T47D (cell line): ENCODE results near the gene NIPAL3.
A peak's percentile ranks its signal among the peaks of the same experiment; 100 is the strongest.
"Not testable (repeated sequence)": the region's sequence is repeated elsewhere in the genome, so short reads cannot be mapped to it uniquely, and the experiment has no call there.

Source experiments
- DNase-seq, 2 experiments: peaks; one replicate each; pipeline versions ENCODE4 v3.0.0 to v3.0.0-alpha.2; 2011 to 2012; ENCODE audit warnings: low read depth in 1 of 2, low spot score in 1 of 2
- JUND ChIP-seq: IDR thresholded peaks from 2 replicates; pipeline ENCODE4 v1.6.1; 2012; ENCODE audit warnings: low read depth
- in situ Hi-C: cut with HindIII; loops from 2 replicates; pipeline ENCODE4 v1.10.0; 2016; ENCODE audit warnings: low sequenced_read_pairs, low pct_unique_long_range_greater_than_20kb

Gene NIPAL3

DNA sequence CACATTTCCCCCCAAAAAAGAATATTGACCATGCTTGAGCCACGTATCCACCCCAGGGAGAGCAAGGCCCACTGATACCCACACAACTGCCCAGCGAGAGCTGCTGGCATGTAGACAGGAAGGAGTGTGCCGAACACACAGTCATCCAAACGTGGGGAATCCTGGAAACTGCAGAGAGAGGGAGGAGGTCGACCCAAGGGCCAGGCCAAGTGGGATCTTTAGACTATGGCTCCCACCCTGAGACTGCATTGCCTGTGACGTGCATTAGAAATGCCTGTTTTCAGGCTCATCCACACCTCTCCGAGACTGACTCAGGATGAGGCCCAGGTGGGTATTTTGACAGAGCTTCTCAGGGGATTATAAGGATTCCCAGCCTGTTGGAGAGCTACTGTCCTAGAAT lies 25.9 kb downstream of the NIPAL3 start:
- in situ Hi-C loops, result no loop called here
- TF ChIP-seq JUND, result no peak

DNA sequence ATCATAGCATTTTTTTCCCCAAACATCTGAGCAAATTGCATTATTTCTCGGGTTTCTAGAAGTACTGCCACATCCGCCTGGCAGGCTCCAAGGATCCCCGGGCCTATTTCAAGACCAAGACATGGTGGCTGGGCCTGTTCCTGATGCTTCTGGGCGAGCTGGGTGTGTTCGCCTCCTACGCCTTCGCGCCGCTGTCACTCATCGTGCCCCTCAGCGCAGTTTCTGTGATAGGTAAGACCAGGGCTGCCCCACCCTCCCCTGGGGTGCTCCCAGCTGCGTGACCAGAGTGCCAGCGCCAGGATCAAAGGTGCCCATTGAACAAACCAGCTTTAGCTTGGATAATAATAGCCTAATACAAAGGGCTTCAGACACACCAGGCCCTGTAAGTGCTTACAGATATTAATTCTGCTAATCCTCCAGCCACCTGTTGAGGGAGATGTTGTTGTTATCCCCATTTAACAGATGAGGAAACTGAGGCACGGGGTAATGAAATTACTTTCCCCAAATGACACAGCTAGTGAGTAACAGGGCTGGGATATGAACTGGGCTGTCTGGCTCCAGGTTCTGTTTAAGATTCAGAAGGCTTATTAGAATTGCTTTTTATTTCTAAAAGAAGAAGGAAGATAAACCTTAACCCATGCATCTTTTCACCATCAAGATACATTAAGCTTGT lies 26.5 kb downstream of the NIPAL3 start:
- no peak for TF ChIP-seq JUND
- DNase-seq, result no peak
- in situ Hi-C loops, result no loop called here

More for the DNA sequence above, 25.9 kb downstream of the NIPAL3 start:
- no peak for DNase-seq

DNA sequence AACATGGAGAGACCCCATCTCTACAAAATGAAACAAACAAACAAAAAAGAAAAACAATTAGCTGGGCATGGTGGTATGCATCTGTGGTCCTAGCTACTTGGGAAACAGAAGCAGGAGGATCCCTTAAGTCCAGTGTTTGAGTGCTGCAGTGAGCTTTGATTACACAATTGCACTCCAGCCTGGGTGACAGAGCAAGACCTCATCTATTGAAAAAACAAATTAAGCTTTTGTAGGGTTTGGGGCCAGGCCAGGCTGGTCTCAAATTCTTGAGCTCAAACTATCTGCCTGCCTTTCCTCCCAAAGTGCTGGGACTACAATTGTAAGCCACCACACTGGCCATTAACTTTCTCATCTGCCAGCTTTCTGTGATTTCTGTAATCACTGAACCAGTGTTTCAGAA lies 27.2 kb downstream of the NIPAL3 start:
- no peak for TF ChIP-seq JUND
- no peak for DNase-seq
- in situ Hi-C loops, result no loop called here

DNA sequence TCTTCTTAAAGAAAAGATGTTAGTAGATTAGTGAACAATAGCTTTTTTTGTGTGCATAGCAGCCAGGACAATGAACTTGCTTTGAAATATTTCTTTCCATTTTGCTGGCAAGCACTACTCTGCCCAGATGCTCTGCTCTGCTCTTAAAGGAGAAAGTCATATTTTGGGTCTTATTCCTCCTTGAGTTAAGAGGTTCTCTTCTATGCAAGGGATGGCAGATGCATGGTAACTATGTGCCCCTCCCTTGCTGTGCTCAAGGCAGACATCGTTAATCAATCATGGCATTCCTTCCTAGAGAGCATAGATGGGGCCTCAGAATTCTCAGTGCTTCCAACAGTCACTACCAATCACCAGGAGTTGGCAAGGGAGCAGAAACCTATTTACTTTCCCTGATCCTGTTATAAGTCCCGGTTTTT lies 27.6 kb downstream of the NIPAL3 start:
- in situ Hi-C loops, result no loop called here
- DNase-seq, result peak in 1 of 2 experiments; percentile 4
- TF ChIP-seq JUND, result no peak

DNA sequence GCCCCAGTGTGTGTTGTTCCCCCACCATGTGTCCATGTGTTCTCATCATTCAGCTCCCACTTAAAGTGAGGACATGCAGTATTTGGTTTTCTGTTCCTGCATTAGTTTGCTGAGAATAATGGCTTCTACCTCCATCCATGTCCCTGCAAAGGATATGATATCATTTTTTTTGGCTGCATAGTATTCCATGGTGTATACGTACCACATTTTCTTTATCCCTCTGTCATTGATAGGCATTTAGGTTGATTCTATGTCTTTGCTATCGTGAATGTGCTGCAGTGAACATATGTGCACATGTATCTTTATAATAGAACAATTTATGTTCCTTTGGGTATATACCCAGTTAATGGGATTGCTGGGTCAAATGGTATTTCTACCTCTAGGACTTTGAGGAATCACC lies 30.8 kb downstream of the NIPAL3 start:
- DNase-seq, in situ Hi-C loops: not testable (repeated sequence)

DNA sequence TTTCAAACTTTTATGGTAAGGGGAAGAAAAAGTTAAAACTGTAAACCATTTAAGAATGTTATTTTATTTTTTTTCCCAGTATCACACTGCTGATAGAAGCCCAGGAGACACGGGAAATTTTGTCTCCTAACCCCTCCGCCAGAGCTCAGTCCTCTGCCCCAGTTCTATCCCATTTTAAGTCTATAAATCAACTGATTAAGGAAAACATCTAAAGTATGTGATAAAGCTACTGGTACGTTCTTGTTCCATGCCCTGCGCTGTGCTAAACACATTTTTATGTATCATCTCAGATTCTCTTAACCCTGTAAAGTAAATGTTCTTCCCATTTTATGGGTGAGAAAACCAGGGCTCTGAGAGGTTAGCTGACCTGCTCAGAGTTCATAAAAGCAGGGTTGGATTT lies 34.7 kb downstream of the NIPAL3 start:
- in situ Hi-C loops, result no loop called here
- no peak for TF ChIP-seq JUND
- no peak for DNase-seq

DNA sequence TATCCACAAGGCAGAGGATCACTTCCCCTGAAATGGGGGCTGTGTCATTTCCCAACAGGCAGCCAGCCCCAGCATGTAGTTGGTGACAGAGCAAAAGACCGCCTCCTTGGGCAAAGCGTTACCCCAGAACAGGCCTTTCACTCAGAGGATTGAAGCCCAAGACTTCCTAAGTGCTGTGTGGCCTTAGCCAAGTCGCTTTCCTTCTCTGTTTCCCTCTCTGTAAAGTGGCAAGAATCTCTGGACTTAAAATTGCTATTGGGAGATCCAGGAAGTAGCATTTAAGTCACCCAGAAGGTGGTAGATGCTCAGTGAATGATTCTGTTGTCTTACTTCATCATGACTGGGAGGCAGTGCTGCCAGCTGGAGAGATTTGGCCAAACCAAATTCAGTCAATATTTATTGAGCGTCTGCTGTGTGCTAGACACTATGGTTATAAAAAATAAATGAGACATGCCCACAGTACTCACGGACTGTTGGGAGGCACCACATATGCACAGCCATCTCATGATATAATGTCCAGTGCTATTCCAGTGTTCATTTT lies 35.3 kb downstream of the NIPAL3 start:
- no peak for DNase-seq
- no peak for TF ChIP-seq JUND
- in situ Hi-C loops, result no loop called here

DNA sequence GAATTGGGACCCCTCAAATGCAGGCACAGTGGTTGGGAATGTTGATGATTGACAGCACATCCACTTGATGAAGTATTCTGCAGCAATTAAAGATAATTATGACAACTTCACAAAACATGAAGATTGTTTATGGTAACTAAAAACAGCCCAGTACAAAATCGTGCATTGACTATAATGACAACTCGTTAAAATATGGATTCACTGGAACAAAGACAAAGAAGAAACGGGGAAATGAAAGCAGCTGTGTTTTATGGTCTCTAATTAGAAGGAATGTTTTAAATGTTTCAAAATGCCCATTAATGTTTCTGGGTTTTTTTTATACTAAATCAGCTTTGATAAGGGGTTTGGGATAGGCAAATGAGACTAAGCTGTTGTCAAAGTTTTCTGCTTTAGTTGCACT lies 36.1 kb downstream of the NIPAL3 start:
- in situ Hi-C loops, result no loop called here
- TF ChIP-seq JUND, result no peak
- no peak for DNase-seq

DNA sequence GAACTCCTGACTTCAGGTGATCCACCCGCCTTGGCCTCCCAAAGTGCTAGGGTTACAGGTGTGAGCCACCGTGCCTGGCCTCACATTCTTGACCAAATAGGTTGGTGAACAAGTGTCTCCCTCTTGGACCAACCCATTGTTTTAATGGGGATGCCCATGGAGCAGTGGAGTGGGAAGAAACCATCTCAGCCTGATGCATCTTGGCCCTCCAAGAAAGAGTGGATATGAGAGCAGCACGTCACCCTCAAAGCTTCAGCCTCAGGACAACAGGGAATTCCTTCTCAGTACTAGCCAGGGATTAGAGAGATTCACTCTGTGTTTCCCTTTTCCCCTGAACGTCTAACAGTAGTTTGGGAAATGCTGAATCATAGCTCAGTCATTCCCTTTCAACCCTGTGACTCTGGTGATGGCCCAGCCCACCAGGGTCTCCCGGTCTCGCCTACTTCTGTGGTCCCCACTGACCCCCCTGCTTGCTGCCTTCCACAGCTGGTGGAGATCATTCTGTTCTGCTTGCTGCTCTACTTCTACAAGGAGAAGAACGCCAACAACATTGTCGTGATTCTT lies 37.4 kb downstream of the NIPAL3 start:
- DNase-seq, result no peak
- no peak for TF ChIP-seq JUND
- in situ Hi-C loops, result no loop called here

DNA sequence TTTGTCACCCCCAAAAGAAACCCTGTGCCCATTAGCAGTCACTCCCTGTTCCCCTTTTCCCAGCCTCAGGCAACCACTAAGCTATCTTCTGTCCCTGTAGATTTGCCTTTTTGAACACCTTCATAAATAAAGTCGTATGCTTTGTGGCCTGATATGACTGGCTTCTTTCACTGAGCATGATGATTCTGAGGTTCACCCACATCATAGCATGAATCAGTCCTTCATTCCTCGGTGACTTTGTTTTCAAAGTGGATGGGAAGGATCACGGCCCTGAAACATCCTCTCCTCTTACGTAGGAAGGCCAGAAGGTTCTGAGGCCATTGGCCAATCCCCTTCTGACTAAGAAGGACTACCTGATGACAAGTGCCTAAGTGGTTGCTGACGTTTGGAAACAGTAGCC lies 39.1 kb downstream of the NIPAL3 start:
- in situ Hi-C loops, result no loop called here
- no peak for TF ChIP-seq JUND
- no peak for DNase-seq

DNA sequence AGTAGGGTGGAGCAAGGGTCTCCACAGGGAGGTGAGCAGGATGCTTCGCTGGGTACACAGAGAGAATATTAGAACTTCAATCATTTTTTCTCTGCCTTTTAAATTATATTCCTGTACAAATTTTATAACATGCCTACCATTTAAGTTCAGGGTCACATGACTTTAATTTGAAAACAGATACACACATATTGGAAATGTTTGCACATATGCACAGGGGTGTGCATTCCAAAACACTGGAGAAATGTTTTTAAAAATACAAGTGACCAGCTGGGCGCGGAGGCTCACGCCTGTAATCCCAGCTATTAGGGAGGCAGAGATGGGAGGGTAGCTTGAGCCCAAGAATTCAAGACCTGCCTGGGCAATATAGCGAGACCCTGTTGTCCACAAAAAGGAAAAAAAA lies 39.7 kb downstream of the NIPAL3 start:
- DNase-seq, result no peak
- in situ Hi-C loops, result no loop called here
- no peak for TF ChIP-seq JUND

DNA sequence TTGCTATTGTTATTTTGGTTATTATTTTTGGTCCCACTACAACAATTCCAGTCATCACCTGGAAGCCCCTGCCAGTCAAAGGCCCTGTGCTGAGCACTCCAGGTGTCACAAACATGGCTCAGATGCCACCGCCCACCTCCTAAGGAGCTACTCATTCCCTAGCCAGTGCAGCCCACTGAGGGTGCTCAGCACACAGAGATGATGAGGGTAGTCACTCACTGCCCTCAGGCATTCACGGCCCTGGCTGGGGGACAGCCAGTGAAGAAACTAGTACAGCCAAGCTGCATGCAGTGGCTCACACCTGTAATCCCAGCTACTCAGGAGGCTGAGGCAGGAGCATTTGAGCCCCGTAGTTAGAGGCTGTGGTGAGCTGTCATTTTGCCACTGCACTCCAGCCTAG lies 42.3 kb downstream of the NIPAL3 start:
- no peak for DNase-seq
- no peak for TF ChIP-seq JUND
- in situ Hi-C loops, result no loop called here

DNA sequence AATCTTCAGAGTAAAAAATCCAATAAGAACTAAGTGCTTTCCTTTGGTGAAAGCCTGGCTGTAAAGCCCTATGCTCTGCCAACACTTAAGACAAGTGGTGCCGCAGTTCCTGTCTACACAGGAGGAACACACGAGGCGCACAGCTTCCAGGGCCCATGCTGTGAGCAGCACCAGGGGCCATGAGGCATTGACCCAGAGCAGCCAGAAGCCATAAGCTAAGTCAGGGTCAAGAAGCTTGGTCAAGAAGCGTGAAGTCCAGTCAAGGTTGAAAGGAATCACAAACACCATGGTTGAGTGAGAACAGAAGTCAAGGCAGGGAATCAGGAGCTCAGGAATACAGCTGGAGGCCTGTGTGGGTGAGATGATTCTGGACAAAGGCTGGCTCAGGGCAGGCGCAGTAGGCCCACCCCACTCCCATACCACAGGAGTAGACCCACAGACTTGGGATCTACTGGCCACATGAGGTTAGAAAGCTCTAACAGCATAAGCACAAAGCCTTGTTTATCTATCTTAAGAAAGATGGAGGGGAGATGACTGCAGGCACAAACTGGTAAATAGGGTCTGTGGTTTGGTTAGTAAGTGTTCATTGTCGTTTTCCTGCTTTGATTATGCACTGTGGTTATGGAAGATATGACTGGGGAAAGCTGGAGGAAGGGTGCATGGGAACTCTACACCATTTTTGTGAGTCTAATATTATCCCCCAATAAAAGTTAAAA lies 44.1 kb downstream of the NIPAL3 start:
- in situ Hi-C loops, result no loop called here
- no peak for DNase-seq
- no peak for TF ChIP-seq JUND

DNA sequence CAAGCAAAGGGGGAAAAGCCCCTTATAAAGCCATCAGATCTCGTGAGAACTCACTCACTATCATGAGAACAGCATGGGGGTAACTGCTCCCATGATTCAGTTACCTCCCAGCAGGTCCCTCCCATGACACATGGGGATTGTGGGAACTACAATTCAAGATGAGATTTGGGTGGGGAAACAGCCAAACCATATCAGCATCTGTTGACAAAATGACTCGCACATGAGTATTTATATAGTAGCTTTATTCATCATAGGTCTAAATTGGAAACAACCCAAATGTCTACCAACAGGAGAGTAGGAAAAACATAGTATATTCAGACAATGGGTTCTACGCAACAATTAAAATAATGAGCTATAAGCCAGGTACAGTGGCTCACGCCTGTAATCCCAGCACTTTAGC lies 46.5 kb downstream of the NIPAL3 start:
- DNase-seq, in situ Hi-C loops: not testable (repeated sequence)
